Keratinocyte (primary cell): ENCODE measurements around the gene SLC6A3. TPM values are rescaled to one million over a fixed set of nuclear protein-coding genes. Genes with fewer than 3 reads are reported as not detected.

Experiments used
- DNase-seq: peaks from one replicate; pipeline ENCODE4 v3.0.0-alpha.2; 2011; ENCODE audit warnings: low read depth, missing footprints, low spot score
- FAIRE-seq: peaks from 2 replicates; lab custom pipeline; 2011; peaks lifted over from hg19 to GRCh38; lab: Jason Lieb, UNC
- H2AFZ ChIP-seq: 2 replicates; pipeline ENCODE4 v1.6.0; 2012; ENCODE audit warnings: low read length, control low read depth, inconsistent platforms; ENCODE audit not compliant: control insufficient read depth
- H3K27ac ChIP-seq: 2 replicates; pipeline ENCODE4 v1.5.1; 2011; ENCODE audit warnings: low read length; ENCODE audit not compliant: control insufficient read depth, insufficient read depth
- H3K27me3 ChIP-seq: 3 replicates; pipeline ENCODE4 v1.6.0; 2011; ENCODE audit warnings: low read length; ENCODE audit not compliant: control insufficient read depth, insufficient read depth; ENCODE audit errors: extremely low read depth
- H3K36me3 ChIP-seq, 2 experiments: 2 replicates in 1 of 2; 3 replicates in 1 of 2; pipeline ENCODE4 v1.5.1; 2011; ENCODE audit warnings: low read length in 2 of 2, mild to moderate bottlenecking in 1 of 2; ENCODE audit not compliant: control insufficient read depth in 2 of 2, insufficient read depth in 2 of 2; ENCODE audit errors: extremely low read depth in 1 of 2
- H3K4me1 ChIP-seq: 3 replicates; pipeline ENCODE4 v1.5.1; 2011; ENCODE audit warnings: low read length; ENCODE audit not compliant: control insufficient read depth, insufficient read depth; ENCODE audit errors: extremely low read depth
- H3K4me2 ChIP-seq: 3 replicates; pipeline ENCODE4 v1.6.0; 2011; ENCODE audit warnings: low read depth, low read length; ENCODE audit not compliant: control insufficient read depth, insufficient read depth; ENCODE audit errors: extremely low read depth
- H3K4me3 ChIP-seq, 3 experiments: fragments of 200-600 bp in 1 of 3; sonication (generic) in 1 of 3; 2 replicates in 2 of 3; 3 replicates in 1 of 3; pipeline ENCODE4 v1.5.1; 2011 to 2016; ENCODE audit warnings: low read length in 3 of 3, mild to moderate bottlenecking in 3 of 3, control low read depth in 2 of 3, inconsistent platforms in 1 of 3, low read depth in 1 of 3, mixed read lengths in 1 of 3, mixed run types in 1 of 3, moderate library complexity in 1 of 3; ENCODE audit not compliant: control insufficient read depth in 2 of 3, insufficient read depth in 2 of 3; ENCODE audit errors: extremely low read depth in 1 of 3
- H3K79me2 ChIP-seq: 2 replicates; pipeline ENCODE4 v1.6.0; 2012; ENCODE audit warnings: low read length; ENCODE audit not compliant: control insufficient read depth, insufficient read depth
- H3K9ac ChIP-seq: 3 replicates; pipeline ENCODE4 v1.6.0; 2011; ENCODE audit warnings: low read length; ENCODE audit not compliant: control insufficient read depth, insufficient read depth; ENCODE audit errors: extremely low read depth
- H3K9me1 ChIP-seq: 3 replicates; pipeline ENCODE4 v1.6.0; 2011; ENCODE audit warnings: low read length; ENCODE audit not compliant: control insufficient read depth, insufficient read depth; ENCODE audit errors: extremely low read depth
- H3K9me3 ChIP-seq: 2 replicates; pipeline ENCODE4 v1.5.1; 2012; ENCODE audit warnings: low read depth, low read length; ENCODE audit not compliant: control insufficient read depth
- H4K20me1 ChIP-seq: 3 replicates; pipeline ENCODE4 v1.6.0; 2011; ENCODE audit warnings: low read length; ENCODE audit not compliant: control insufficient read depth, insufficient read depth; ENCODE audit errors: extremely low read depth
- EZH2 ChIP-seq: IDR thresholded peaks from one replicate; pipeline ENCODE4 v1.6.1; 2012; ENCODE audit warnings: inconsistent platforms, mild to moderate bottlenecking, low read length, moderate library complexity
- dilution Hi-C: fragments of 300-500 bp; cut with MboI; formaldehyde crosslinking; loops from one replicate; pipeline ENCODE4 v1.7.0; 2020; ENCODE audit warnings: low sequenced_read_pairs; ENCODE audit not compliant: extremely low pct_ligation_motif_present
- polyA plus RNA-seq, 5 experiments: library from polyadenylated mRNA; depleted of rRNA in 3 of 5; stranded (reverse) in 3 of 5; stranded (forward) in 1 of 5; unstranded in 1 of 5; fragments of >200 nt; gene quantifications; 1 replicate in 1 of 5; 2 replicates in 3 of 5; 3 replicates in 1 of 5; pipeline versions ENCODE4 v1.2.1 to v1.2.3, GENCODE V29; 2011 to 2012; ENCODE audit warnings: missing spikeins in 2 of 5, low read depth in 1 of 5, low replicate concordance in 1 of 5
- TF ChIP-seq, protein P1 (sequence below), 3 experiments: IDR thresholded peaks in 1 of 3; conservative IDR thresholded peaks in 1 of 3; optimal IDR thresholded peaks in 1 of 3; 2 replicates in 2 of 3; 3 replicates in 1 of 3; pipeline versions ENCODE3 to v1.5.1; 2011; ENCODE audit warnings: low read length in 3 of 3, mild to moderate bottlenecking in 3 of 3, moderate library complexity in 2 of 3, control low read depth in 1 of 3, inconsistent platforms in 1 of 3; ENCODE audit not compliant: insufficient read depth in 2 of 3; ENCODE audit errors: extremely low read depth in 1 of 3

The SLC6A3 gene
- polyA plus RNA-seq, 1 donor (not counting 4 experiments of a cell fraction or from before 2014, with no cell fraction given): 0.03 TPM

DNA sequence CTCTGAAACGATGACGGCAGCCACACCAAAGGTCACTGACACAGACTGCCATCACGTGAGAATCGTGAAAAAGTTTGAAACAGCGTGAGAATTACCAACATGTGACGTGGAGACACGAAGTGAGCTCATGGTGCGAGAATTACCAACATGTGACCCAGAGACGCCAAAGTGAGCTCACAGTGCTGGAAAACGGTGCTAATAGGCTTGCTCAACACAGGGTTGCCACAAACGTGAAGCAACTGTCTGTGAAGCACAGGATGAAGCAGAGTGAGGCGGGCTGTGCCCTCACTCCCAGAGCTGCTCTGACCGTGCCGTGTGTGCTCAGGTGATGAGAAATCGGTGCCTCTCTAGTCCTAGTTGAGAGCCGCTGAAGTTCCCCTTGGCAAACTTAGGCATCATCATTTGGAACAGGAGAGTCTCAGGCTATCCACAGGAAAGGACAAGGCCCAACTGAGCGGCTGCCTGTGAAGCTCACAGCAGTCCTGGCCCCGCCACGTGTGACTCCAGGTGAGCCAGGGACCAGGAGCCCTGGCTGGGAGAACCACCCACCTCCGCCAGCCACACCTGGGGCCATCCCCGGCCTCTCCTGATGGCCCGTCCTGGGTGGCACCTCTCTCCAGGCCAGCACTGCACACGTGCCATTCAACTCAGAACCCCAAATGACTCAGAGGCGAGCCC, 29.8 kb upstream of the SLC6A3 start:
- H2AFZ ChIP-seq: no peak overlapping the region
- TF ChIP-seq, protein P1, sequence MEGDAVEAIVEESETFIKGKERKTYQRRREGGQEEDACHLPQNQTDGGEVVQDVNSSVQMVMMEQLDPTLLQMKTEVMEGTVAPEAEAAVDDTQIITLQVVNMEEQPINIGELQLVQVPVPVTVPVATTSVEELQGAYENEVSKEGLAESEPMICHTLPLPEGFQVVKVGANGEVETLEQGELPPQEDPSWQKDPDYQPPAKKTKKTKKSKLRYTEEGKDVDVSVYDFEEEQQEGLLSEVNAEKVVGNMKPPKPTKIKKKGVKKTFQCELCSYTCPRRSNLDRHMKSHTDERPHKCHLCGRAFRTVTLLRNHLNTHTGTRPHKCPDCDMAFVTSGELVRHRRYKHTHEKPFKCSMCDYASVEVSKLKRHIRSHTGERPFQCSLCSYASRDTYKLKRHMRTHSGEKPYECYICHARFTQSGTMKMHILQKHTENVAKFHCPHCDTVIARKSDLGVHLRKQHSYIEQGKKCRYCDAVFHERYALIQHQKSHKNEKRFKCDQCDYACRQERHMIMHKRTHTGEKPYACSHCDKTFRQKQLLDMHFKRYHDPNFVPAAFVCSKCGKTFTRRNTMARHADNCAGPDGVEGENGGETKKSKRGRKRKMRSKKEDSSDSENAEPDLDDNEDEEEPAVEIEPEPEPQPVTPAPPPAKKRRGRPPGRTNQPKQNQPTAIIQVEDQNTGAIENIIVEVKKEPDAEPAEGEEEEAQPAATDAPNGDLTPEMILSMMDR (optimal IDR thresholded peaks at IDR 0.05 in 1 of 3, IDR thresholded peaks at IDR 0.05 in 1 of 3, conservative IDR thresholded peaks at IDR 0.05 in 1 of 3; ENCODE audit: extremely low read depth in 1 of 3, insufficient read depth in 2 of 3, low read length in 3 of 3): no peak
- no peak for TF ChIP-seq EZH2
- H4K20me1 ChIP-seq: no peaks in the 10 kb centered on the region
- H3K9me1 ChIP-seq: no peaks in the 10 kb centered on the region
- H3K4me3 ChIP-seq: no peak overlapping the region
- H3K27ac ChIP-seq: no peak overlapping the region
- H3K9me3 ChIP-seq: no peaks in the 10 kb centered on the region
- no peaks in the 10 kb centered on the region for H3K27me3 ChIP-seq
- H3K4me2 ChIP-seq: no peak overlapping the region
- H3K9ac ChIP-seq: no peak overlapping the region
- no peak for DNase-seq
- peaks cover 11 to 26% of the 10 kb centered on the region in 2 experiments for H3K36me3 ChIP-seq
- H3K4me1 ChIP-seq: peaks cover 5% of the 10 kb centered on the region
- no peaks in the 10 kb centered on the region for H3K79me2 ChIP-seq
- dilution Hi-C loops: no loop called here
- no peak for FAIRE-seq

DNA sequence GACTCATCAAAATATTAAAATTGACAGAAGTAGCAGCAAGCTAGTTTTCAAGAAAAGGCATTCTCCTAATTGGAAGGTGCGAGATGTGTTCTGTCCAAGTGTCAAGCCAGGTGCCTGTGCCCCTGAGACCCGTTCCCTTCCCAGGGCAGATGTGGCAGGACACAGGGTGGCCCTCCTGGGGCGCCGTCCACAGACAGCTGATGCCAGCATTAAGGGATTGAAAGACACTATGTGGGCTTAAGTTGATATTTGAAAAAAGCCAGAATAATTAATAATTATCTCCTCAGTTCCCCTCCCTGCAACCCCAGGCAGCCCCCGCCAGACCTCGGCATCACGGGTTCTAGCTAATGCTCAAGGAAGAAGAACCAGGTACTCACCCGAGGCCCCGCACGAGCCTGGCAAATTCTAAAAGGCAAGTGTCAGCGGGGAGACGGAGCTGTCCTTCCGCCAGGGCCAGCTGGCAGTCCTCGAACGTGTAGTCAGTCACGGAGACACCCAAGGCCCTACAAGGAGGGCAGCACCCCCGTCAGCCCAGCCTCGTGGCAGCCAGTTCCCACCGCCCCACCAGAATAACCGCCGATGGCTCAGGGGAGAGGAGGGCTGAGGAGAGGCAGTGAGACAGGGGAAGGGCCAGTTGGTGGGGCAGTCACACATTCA, 29.1 kb upstream of the SLC6A3 start:
- dilution Hi-C loops: no loop called here
- Histone ChIP-seq H3K9me3 (no peaks in the 10 kb centered on the region), H3K9ac (no peak overlapping the region), H3K4me1 (peaks cover 5% of the 10 kb centered on the region), H3K9me1 (no peaks in the 10 kb centered on the region), H3K36me3 (peaks cover 11 to 24% of the 10 kb centered on the region in 2 experiments), H3K4me2 (no peak overlapping the region), H4K20me1 (no peaks in the 10 kb centered on the region), H3K4me3 (no peak overlapping the region), H3K27ac (no peak overlapping the region), H3K27me3 (no peaks in the 10 kb centered on the region), H2AFZ (no peak overlapping the region), H3K79me2 (no peaks in the 10 kb centered on the region)
- no peak for FAIRE-seq
- no peak for TF ChIP-seq EZH2
- TF ChIP-seq, protein P1 (optimal IDR thresholded peaks at IDR 0.05 in 1 of 3, IDR thresholded peaks at IDR 0.05 in 1 of 3, conservative IDR thresholded peaks at IDR 0.05 in 1 of 3; ENCODE audit: extremely low read depth in 1 of 3, insufficient read depth in 2 of 3, low read length in 3 of 3): no peak
- DNase-seq: no peak
